Neural crest cell (in vitro differentiated cells): ENCODE measurements around the gene UCK1. TPM values are rescaled to one million over a fixed set of nuclear protein-coding genes. Genes with fewer than 3 reads are reported as not detected.

Experiments
- DNase-seq: peaks from one replicate; pipeline ENCODE4 v3.0.0; 2021; ENCODE audit warnings: low read depth, mixed read lengths, low spot score
- H3K27ac Mint-ChIP-seq: one replicate; pipeline ENCODE4 v1.8.0; 2021; ENCODE audit warnings: mild to moderate bottlenecking, mixed read lengths; ENCODE audit not compliant: unreplicated experiment
- H3K27me3 Mint-ChIP-seq: 2 replicates; pipeline ENCODE4 v1.8.0; 2021; ENCODE audit warnings: low read depth, mild to moderate bottlenecking, mixed read lengths
- H3K36me3 Mint-ChIP-seq: 2 replicates; pipeline ENCODE4 v1.8.0; 2021; ENCODE audit warnings: low read depth, mild to moderate bottlenecking, mixed read lengths
- H3K4me1 Mint-ChIP-seq: 2 replicates; pipeline ENCODE4 v1.8.0; 2021; ENCODE audit warnings: mixed read lengths
- H3K4me3 Mint-ChIP-seq: one replicate; pipeline ENCODE4 v1.8.0; 2021; ENCODE audit warnings: mild to moderate bottlenecking, mixed read lengths
- H3K9me3 Mint-ChIP-seq: 2 replicates; pipeline ENCODE4 v1.8.0; 2021; ENCODE audit warnings: mixed read lengths
- total RNA-seq: library from RNA; stranded (reverse); gene quantifications from 2 replicates; pipeline ENCODE4 v1.2.1, GENCODE V29; 2021
- TF ChIP-seq, protein P1 (sequence below): fragments of 200-600 bp; sonication (generic); conservative IDR thresholded peaks from 2 replicates; pipeline ENCODE4 v1.5.0; 2021; ENCODE audit warnings: antibody characterized with exemption, mild to moderate bottlenecking

UCK1 gene
- total RNA-seq, 1 donor from 2014 or later: 56.8 TPM

DNA sequence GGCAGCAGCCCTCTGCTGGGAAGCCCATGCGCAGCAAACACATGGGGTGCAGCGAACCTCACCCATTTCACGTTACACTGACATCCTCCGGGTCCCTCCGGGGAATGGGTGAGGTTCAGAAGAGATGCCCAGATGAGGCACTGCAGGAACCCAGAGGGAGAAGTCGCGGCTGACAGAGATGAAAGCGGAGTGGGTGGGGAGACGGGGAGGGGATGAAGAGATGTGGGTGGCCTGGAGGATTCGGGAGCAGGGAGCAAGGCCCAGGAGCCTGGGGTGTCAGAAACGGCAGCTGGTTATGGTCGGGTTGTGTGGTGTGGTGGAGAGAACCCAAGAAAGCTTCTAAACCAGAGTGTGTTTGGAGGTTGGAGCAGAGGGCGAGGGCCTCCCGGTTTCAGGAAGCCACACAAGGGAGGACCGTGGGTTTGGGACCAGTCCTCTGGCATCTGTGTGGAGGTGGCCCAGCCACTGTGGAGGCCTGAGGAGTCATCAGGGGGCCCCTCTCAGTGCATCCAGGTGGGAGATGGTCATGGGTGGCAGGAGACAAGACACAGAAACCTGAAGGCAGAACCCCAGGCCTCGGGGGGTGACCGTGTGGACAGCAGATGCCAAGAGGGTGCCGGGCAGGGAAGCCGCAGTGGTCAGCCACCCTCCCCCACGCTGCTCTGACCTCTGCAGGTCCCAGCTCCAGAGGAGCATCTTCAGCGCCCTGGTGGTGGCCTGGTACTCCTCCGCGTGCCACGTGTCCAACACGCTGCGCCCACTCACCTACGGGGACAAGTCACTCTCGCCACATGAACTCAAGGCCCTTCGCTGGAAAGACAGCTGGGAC lies 8.6 kb downstream of the UCK1 start:
- TF ChIP-seq, protein P1, sequence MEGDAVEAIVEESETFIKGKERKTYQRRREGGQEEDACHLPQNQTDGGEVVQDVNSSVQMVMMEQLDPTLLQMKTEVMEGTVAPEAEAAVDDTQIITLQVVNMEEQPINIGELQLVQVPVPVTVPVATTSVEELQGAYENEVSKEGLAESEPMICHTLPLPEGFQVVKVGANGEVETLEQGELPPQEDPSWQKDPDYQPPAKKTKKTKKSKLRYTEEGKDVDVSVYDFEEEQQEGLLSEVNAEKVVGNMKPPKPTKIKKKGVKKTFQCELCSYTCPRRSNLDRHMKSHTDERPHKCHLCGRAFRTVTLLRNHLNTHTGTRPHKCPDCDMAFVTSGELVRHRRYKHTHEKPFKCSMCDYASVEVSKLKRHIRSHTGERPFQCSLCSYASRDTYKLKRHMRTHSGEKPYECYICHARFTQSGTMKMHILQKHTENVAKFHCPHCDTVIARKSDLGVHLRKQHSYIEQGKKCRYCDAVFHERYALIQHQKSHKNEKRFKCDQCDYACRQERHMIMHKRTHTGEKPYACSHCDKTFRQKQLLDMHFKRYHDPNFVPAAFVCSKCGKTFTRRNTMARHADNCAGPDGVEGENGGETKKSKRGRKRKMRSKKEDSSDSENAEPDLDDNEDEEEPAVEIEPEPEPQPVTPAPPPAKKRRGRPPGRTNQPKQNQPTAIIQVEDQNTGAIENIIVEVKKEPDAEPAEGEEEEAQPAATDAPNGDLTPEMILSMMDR: no peak
- H3K9me3 Mint-ChIP-seq: no peaks in the 10 kb centered on the region
- H3K27me3 Mint-ChIP-seq: no peaks in the 10 kb centered on the region
- no peak overlapping the region for H3K27ac Mint-ChIP-seq
- H3K36me3 Mint-ChIP-seq: peaks cover 11% of the 10 kb centered on the region
- peak overlapping the region; percentile 31 for H3K4me3 Mint-ChIP-seq
- DNase-seq: no peak
- no peaks in the 10 kb centered on the region for H3K4me1 Mint-ChIP-seq

DNA sequence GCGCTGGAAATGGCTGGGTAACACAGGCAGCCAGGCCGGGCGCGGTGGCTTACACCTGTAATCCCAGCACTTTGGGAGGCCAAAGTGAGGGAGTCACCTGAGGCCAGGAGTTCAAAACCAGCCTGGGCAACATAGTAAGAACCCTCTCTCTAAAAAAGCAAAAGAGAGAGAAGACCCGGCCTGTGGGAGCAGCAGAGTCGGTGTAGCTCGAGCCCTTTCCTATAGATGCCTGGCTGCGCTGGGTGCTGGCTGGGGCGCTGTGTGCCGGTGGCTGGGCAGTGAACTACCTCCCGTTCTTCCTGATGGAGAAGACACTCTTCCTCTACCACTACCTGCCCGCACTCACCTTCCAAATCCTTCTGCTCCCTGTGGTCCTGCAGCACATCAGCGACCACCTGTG lies 9.2 kb downstream of the UCK1 start:
- Mint-ChIP-seq H3K27ac (peak overlapping the region; percentile 35), H3K9me3 (no peaks in the 10 kb centered on the region), H3K4me3 (no peak overlapping the region), H3K36me3 (peaks cover 13% of the 10 kb centered on the region), H3K4me1 (no peaks in the 10 kb centered on the region), H3K27me3 (no peaks in the 10 kb centered on the region)
- TF ChIP-seq, protein P1: no peak
- no peak for DNase-seq

- Mint-ChIP-seq H3K27me3 (no peaks in the 10 kb centered on the region), H3K27ac (peak overlapping the region; percentile 35), H3K36me3 (peaks cover 10% of the 10 kb centered on the region), H3K4me1 (no peaks in the 10 kb centered on the region), H3K4me3 (peak overlapping the region; percentile 29), H3K9me3 (no peaks in the 10 kb centered on the region)
- TF ChIP-seq, protein P1: no peak
- DNase-seq: no peak
Observed at GRCh38 chr9:131521203-131521602, 9.9 kb downstream of the UCK1 start.

GRCh38 chr9:131520503-131520902 lies 10.6 kb downstream of the UCK1 start:
- H3K27me3 Mint-ChIP-seq: no peaks in the 10 kb centered on the region
- no peaks in the 10 kb centered on the region for H3K9me3 Mint-ChIP-seq
- DNase-seq: no peak
- no peak overlapping the region for H3K4me3 Mint-ChIP-seq
- TF ChIP-seq, protein P1: no peak
- no peak overlapping the region for H3K27ac Mint-ChIP-seq
- peaks cover 10% of the 10 kb centered on the region for H3K36me3 Mint-ChIP-seq
- no peaks in the 10 kb centered on the region for H3K4me1 Mint-ChIP-seq

DNA sequence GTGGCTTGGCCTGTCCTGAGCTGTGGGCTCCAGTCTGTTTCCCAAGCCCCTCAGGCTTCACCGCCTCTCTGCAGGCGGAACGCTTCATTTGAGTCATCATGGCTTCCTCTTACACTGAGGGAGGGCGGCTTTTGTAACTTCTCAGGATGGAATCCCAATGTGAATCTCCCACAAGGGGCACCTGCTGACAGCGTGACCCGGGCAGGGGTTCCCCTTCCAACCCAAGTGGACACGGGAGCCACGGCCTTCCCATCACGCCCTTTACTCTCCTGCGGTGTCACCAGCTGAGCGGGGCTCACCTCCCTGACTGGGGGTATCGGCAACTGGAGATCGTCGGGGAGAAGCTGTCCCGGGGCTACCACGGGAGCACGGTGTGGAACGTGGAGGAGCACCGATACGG lies 12.5 kb downstream of the UCK1 start:
- DNase-seq: no peak
- Mint-ChIP-seq H3K9me3 (no peaks in the 10 kb centered on the region), H3K4me3 (no peak overlapping the region), H3K4me1 (no peaks in the 10 kb centered on the region), H3K27me3 (no peaks in the 10 kb centered on the region), H3K27ac (no peak overlapping the region), H3K36me3 (peaks cover 13% of the 10 kb centered on the region)
- TF ChIP-seq, protein P1: no peak
